ENCODE measurements around the gene TUBA3E.
"Not testable (repeated sequence)": the region's sequence is repeated elsewhere in the genome, so short reads cannot be mapped to it uniquely, and the experiment has no call there.

The TUBA3E gene

DNA sequence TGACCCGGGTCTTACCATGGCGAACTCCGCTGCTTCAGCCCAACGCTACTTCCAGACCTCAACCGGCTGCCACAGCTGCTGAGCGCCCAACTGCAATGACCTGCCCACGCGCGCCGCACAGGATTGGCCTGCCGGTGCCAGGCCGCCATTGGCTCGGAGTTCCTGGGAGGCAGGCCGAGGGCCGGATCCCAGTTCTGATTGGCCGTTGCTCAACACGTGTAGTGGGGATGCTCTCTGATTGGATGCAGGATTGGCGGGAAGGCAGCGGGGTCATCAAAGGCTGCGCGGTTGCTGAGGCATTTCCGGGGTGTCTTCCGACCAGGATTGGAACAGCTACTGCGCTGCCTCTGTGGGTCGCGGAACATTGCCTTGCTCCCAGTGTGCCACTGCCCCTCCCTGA lies at the start of gene TUBA3E:
TUBA3E (minus strand) TSS at position 97 of the 400 bp plus-strand sequence; CDS start at position 18, 79 bp downstream.
- no peak for DNase-seq

DNA sequence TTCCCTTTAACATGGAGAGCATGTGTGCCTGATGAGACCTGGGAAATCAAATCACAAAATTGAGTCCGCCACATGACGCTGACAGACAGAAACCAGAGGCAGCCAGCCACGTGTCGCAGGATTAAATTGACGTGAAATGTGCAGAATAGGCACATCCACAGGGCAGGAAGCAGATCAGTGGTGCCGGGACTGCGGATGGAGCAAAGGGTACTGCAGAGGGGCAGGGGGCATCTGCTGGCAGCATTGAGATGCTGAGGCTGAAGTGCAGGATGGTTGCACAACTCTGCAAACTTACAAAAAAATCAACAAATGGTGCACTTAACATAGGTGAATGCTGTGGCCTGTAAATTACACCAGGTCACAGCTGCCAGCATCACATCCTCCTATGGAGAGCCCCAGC lies 48.2 kb upstream of the TUBA3E start:
- no peak for DNase-seq

DNA sequence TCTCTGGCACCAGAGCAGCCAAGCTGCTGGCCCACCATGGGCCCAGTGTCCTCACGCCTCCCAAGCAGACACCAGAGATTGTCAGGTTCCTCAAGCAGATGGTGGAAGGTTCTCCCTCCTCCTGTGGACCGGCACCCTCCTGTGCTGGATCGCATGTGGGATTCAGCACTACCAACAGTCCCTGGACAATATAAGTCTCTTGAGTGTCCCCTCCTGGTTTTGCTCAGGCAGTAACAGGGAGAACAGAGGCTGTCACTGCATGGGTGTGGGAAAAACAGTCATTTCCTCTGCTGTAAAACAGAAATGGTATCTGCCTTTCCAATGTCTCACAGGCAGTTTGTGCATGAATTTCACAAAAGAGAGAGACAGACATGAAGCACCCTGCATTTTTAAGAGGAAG lies 47.7 kb upstream of the TUBA3E start:
- no peak for DNase-seq

DNA sequence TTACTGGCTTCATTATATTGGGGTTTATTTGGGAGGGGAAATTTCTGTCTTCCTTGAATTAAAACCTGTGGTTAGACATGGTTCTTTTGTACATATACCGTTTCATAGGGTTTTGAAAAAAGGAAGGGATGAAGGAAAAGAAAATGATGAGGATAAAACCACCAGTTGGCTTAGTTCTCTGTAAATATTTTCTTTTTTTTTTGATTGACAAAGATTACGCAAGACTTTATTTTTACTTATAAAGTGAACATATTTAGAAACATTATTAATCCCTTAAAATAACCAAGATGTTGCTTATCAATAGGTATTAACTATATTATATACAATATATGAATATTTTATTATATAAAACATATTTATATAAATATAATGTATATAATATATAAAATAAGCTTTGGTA lies 45.1 kb upstream of the TUBA3E start:
- DNase-seq, result no peak

DNA sequence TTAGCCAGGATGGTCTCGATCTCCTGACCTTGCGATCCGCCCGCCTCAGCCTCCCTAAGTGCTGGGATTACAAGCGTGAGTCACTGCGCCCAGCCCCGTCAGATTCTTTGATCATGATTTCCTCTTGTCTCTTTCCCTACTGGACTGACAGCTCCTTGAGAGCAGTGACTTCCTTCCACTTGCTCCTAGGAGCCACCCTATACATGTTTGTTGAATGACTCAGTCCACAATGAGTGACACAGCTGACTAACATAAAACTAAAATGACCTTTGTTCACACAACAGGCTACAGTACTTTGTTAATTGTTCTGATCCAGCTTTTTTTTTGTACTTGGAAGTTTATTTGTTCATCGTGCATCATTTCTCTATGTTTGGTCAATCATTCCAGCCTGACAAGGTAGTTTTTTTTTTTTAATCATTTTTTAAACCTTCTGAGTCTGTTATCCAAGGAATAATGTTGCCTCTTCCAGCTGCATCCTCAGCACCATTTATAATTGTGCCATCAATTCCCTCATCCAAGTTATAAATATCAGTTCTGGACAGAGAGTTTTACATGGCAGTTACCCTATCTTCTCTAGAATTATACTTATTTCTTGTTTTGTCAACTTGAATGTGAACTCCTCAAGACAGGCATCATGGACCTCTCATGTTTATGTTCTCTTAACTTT lies 42.9 kb upstream of the TUBA3E start:
- no peak for DNase-seq

DNA sequence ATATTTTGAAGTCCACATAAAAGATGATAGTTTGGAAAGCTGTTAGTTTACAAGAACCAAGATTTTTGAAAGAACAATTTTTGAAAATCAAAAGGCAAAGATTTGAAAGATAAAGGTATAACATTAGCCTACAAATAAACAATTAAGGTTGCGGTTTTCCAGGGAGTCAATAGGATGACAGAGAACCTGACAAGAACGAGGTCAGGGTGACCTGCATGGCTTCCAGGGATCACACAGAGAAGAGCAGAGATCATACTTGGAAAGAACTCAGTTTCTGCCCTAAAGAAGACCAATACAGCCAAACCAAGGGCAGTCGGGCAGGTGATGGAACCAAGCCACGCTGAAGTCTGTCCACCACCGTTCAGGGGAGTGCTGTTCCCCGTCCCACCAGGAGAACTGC lies 41.3 kb upstream of the TUBA3E start:
- not testable (repeated sequence) for DNase-seq

DNA sequence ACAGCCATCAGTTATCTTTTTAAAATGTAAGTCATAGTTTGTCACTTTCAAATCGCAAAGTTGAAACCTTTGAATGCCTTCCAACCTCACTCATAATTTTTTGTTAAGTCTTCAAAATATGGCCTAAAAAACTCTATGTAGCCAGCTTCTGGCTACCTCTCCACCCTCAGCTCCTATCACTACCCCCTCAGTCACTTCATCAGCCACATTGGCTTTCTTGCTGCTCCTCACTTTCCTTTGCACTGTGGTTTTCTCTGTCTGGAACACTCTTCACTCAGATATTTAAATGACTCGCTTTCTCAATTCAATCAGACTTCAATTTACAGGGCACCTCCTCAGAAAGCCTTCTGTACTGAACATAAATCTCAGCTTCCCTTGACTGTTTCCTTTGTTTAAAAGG lies 34.8 kb upstream of the TUBA3E start:
- DNase-seq, result not testable (repeated sequence)

DNA sequence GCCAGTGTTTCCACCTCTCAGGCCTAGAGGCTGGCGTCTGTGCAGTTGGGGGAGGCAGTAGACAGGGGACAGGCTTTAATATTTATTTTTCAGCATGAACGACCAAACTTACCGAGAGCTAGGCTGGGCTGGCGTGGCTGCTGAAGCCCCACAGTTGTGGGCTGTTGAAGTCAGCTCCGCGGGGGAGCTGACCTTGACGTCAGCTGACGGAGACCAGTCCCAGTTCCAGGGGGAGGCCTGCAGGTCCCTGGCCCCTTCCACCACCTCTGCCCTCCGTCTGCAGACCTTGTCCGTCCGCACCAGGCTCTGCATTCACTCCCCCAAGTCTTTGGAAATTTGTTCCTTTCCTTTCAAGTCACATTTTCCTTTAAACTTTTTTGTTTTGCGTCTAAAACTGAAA lies 33.4 kb upstream of the TUBA3E start:
- DNase-seq, result no peak

DNA sequence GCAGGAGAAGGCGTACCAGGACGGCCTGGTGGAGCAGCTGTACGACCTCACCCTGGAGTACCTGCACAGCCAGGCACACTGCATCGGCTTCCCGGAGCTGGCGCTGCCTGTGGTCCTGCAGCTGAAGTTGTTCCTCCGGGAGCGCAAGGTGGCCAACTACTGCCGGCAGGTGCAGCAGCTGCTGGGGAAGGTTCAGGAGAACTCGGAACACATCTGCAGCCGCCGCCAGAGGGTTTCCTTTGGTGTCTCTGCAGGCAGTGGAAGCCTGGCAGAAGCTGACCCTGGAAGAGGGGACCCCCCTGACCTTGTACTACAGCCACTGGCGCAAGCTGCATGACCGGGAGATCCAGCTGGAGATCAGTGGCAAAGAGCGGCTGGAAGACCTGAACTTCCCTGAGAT lies 32.7 kb upstream of the TUBA3E start:
- DNase-seq, result not testable (repeated sequence)

DNA sequence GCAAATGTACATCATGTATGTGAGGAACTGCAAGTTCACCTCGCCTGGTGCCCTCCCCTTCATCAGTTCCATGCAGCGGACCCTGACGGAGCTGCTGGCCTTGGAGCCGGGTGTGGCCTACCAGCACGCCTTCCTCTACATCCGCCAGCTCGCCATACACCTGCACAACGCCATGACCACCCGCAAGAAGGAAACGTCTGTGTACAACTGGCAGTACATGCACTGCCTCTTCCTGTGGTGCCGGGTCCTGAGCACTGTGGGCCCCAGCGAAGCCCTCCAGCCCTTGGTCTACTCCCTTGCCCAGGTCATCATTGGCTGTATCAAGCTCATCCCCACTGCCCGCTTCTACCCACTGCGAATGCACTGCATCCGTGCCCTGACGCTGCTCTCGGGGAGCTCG lies 32.1 kb upstream of the TUBA3E start:
- not testable (repeated sequence) for DNase-seq

DNA sequence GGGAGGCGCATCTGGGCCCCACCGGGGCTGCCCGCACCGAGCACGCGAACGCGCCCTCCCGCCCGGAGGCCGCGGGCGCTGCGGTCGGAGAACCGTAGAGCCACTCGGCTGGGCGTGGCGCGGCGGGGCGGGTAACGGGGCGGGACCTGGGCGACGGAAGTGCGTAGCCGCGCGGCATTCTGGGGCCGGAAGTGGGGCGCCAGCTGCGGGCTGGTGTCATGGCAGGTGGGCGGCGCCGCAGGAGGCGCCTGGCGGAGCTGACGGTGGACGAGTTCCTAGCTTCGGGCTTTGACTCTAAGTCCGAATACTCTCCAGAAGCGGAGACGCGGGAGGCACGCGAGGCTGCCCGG lies 30.9 kb upstream of the TUBA3E start:
- DNase-seq, result peak in 6 of 56 donors; percentile 9 to 25 (median 14)

DNA sequence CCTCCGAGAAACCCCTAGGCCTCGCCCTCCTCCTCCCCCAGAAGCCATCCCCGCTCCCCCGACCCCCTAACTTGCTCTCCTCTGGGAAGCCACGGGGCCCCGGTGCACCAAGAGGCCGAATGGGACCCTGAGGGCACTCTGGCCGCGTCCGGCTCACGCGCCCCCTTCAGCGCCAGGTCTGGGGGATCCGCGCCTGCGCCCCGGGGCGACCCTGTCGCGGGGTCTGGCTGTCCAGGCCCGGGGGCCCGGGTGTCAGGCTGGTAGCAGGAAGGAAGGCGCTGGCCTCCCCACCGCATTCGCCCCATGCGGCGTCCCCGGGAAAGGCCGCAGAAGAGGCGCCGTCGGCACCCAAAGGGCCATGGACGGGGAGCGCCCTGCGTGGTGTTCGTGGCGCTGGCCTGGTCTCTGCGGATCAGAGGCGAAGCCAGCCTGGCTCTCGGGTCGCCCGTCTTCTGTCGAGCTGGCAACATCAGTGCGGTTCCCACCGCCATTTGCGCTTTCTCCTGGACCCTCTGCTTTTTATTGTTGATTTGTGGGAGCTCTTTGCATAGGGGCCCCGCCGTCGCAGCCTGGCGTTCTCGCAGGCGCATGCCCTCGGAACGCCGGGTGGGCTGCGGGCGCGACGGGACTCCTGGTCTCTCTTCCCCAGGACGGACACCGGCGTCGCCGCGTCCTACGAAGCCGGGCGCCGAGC lies 30.4 kb upstream of the TUBA3E start:
- DNase-seq, result not testable (repeated sequence)

DNA sequence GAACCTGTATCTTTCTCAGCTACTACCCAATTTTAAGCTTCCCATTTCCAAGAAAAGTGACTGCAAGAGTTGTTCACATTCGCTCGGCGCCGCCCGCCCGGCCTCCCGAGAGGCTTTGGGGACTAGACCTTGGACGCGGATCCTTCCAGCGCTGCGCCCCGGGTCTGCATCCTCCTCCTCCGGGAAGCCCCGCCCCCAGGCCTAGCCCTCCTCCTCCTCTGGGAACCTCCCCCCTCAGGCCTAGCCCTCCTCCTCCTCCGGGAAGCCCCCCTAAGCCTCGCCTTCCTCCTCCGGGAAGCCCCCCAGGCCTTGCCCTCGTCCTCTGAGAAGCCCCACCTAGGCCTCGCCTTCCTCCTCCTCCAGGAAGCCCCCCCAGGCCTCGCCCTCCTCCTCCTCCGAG lies 29.8 kb upstream of the TUBA3E start:
- DNase-seq, result not testable (repeated sequence)

DNA sequence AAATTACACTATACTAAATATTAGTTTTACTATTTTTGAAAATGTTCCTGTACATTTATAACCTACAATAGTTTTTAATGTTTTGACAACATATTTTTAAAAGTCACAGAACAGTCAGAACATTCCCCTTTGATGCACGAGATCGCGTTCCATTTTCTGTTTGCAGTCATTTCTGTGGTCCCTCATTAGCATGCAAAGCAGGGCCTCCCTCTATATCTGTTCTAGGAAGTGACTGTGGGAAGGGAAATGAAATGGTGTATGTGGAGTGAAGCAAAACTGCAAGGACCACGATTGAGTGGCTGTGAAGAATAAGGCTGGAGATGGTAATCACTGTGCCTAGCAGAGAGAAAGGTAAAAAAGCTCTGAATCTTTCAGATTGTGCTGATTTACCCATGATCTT lies 24.3 kb upstream of the TUBA3E start:
- not testable (repeated sequence) for DNase-seq

DNA sequence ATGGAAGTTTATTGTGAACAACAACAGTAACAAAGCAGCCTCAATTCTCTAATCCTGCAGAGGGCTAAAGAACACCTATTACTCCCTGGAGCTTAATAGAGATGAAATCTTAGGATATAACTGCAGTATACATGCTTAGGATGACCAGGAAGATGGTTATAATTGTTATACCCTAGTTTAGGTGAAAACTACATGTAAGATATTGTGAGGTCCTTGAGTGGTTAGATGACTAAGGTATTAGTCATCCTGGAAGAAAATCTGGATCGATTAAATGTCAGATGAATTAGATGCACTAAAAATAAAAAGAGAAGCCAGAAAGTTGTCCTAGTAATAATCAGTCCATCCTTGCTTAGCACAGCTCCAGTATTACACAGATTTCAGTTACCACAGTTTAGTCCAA lies 22.3 kb upstream of the TUBA3E start:
- DNase-seq, result not testable (repeated sequence)

DNA sequence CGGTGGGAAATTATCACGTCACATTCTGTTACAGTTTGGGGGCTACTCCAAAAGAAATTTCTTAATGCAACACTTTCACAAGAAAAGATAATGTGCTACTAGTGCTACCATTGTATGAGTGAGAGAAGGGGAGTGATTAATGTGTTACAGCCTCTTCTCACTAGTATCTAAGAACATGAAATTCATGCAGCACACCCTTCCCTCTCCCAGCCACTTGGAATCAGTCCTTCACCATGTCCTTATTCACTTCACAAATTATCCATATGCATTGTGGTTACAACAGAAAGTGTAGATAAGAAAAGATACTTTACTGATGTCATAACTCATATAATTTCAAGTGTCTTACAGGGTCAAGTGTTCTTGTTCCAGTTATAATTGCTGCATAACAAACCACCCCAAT lies 20.9 kb upstream of the TUBA3E start:
- not testable (repeated sequence) for DNase-seq

DNA sequence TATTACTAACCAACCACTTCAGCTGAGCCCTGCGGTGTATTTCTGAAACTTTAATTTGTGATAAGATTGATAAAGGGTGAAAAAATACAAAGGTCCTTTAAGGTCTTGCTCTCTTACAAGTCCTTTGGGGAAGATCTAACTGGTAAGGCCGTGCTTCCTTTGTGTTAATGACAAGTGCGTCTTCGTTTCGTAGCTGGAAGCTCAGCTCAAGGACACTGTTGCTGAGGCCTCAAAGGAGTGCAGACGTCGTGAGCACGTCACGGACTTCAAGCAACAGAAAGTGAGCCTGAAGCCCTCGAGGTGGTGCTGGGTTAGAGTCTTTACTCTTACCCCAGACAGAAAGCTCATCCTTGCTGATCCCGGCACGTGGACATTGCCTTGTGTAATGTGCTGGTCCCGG lies 8.8 kb upstream of the TUBA3E start:
- not testable (repeated sequence) for DNase-seq

DNA sequence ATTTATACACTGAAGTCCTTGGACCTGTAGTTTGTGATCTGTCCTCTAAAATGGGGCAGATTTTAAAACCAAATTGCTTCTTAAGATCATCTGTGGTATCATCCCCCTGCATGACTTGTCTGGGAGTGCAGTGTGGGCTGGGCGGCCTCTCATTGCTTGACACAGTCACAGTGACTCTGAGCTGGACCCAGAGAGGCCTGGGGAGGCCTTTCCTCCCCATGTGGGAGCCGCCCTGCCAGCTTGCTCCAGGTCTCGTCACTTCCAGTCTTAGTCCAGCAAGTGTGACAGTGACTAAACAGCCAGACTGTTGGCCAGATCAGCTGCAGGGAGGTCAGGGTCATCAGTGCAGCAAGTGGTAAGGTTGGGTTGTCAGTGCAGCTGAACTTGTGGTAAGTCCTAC lies 4.9 kb upstream of the TUBA3E start:
- DNase-seq, result not testable (repeated sequence)

DNA sequence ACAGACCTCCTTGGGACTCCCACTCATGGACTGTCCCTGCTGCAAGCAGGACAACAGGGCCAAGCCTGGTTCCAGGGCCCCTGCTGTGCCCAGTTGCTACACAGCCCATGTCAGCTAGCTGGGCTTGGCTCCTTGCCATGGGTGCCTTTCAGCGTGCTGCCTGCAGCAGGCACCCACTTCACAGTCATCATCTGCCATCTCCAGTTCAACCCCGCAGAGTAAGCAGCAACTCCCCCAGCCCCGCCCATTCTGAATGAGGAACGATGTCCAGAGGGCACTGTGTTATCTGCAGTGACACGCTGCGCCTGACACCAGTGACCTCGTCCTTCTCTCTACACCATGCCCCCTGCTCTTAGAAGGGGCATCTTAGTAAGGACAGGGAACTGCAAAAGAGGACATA lies 4.3 kb upstream of the TUBA3E start:
- DNase-seq, result not testable (repeated sequence)

DNA sequence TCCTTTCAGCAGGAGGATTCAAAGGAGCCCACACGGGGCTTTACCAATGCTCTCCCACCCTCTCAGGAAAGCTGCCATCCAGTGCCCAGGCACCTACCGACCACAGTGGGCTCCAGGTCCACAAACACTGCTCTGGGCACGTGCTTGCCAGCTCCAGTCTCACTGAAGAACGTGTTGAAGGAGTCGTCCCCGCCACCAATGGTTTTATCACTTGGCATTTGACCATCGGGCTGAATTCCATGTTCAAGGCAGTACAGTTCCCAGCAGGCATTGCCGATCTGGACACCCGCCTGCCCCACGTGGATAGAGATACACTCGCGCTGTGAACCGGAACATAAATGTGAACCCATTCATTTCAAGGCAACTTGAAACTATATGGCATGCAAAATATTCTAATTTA lies 2.2 kb downstream of the TUBA3E start:
- not testable (repeated sequence) for DNase-seq

DNA sequence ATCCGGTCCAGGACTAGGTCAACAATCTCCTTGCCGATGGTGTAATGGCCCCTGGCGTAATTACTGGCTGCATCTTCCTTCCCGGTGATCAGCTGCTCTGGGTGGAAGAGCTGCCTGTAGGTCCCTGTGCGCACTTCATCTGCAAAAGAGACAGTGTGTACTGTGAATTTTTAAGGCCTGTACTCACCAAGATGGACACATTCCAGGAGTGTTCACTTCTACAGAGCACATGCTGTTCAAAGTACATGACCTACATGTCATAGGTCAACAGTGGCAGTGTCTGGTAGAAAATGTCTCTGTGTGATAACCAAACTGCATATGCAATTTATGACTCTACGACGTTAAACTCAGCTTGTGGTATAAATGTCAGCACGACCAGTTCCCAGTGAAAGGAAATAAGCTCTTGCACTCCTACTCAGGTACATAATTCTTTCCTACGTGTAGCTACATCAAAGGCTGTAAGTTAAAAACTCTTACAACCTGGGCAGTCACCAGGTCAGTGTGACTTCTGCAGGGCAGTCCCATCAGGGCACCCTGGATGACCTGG lies 3.1 kb downstream of the TUBA3E start:
- DNase-seq, result not testable (repeated sequence)

DNA sequence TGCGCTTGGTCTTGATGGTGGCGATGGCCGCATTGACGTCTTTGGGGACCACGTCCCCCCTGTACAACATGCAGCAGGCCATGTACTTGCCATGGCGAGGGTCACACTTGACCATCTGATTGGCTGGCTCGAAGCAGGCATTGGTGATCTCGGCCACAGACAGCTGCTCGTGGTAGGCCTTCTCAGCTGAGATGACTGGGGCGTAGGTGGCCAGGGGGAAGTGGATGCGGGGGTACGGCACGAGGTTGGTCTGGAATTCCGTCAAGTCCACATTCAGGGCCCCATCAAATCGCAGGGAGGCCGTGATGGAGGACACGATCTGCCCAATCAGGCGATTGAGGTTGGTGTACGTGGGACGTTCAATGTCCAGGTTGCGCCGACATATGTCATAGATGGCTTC lies 4.4 kb downstream of the TUBA3E start:
- DNase-seq, result not testable (repeated sequence)

DNA sequence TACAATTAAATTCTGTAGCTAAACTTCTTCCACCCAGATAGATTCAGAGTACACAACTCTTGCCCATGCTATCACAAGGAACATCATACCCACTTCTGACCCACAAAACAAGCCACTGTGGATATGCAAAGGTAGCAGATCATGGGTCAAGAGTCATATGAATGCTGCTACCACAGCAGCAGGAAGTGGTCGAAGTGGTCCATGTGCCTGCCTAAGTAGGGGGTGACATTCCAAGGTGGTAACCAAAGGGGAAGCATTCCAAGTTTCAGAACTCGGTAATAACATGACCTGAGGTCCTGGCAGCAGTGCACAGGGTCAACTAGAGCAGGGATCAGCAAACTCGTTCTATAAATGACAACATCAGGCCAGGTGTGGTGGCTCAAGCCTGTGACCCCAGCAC lies 5.8 kb downstream of the TUBA3E start:
- DNase-seq, result not testable (repeated sequence)
